Activated CD8-positive, alpha-beta T cell treated with anti-CD3 and anti-CD28 coated beads for 36 hours (primary cell): ENCODE data around the gene PRR32. TPM values are rescaled to one million over a fixed set of nuclear protein-coding genes. Genes with fewer than 3 reads are reported as not detected.

Experiments used
- ATAC-seq: fragments of 200-7000 bp; cut with Tn5 transposase; one replicate; pipeline ENCODE4 v1.10.0; 2021; ENCODE audit warnings: mild to moderate bottlenecking, moderate library complexity
- CTCF ChIA-PET: fragments of 350-600 bp; sonication (Branson Sonifier 250); formaldehyde crosslinking; loops from one replicate; lab custom pipeline; 2021; ENCODE audit warnings: antibody characterized with exemption; lab: Charles Lee
- POLR2A ChIA-PET: fragments of 350-600 bp; sonication (Branson Sonifier 250); formaldehyde crosslinking; loops from one replicate; lab custom pipeline; 2021; ENCODE audit warnings: antibody characterized with exemption; lab: Charles Lee
- DNase-seq: peaks from one replicate; pipeline ENCODE4 v3.0.0-alpha.2; 2020
- H3K27ac Mint-ChIP-seq: one replicate; pipeline ENCODE4 v1.8.0; 2021; ENCODE audit warnings: mild to moderate bottlenecking, mixed read lengths
- H3K27me3 Mint-ChIP-seq: one replicate; pipeline ENCODE4 v1.8.0; 2021; ENCODE audit warnings: mixed read lengths
- H3K36me3 Mint-ChIP-seq: one replicate; pipeline ENCODE4 v1.8.0; 2021; ENCODE audit warnings: low read depth, mixed read lengths
- H3K4me1 Mint-ChIP-seq: one replicate; pipeline ENCODE4 v1.8.0; 2021; ENCODE audit warnings: low read depth, mixed read lengths
- H3K4me3 Mint-ChIP-seq: one replicate; pipeline ENCODE4 v1.8.0; 2021; ENCODE audit warnings: mild to moderate bottlenecking, moderate library complexity, mixed read lengths
- H3K9me3 Mint-ChIP-seq: one replicate; pipeline ENCODE4 v1.8.0; 2021; ENCODE audit warnings: mixed read lengths
- CTCF ChIP-seq: fragments of 200-600 bp; IDR thresholded peaks from one replicate; pipeline ENCODE4 v1.8.0; 2022; ENCODE audit warnings: antibody characterized with exemption, mild to moderate bottlenecking
- intact Hi-C: fragments of 100-400 bp; cut with micrococcal nuclease; formaldehyde crosslinking; loops from one replicate; pipeline ENCODE4 v1.10.0; 2022
- total RNA-seq, 2 experiments: library from RNA; stranded (reverse); gene quantifications; one replicate each; pipeline ENCODE4 v1.2.3, GENCODE V29; 2021

PRR32 gene
- total RNA-seq, 2 experiments from 2014 or later, result not detected

GRCh38 chrX:126847143-126847542 lies 27.6 kb downstream of the PRR32 start:
- no peak overlapping the region for H3K27ac Mint-ChIP-seq
- peaks cover 5% of the 10 kb centered on the region for H3K9me3 Mint-ChIP-seq
- no peaks in the 10 kb centered on the region for H3K36me3 Mint-ChIP-seq
- no peak overlapping the region for H3K4me3 Mint-ChIP-seq
- no peaks in the 10 kb centered on the region for H3K4me1 Mint-ChIP-seq
- ChIA-PET POLR2A (no interaction called here), CTCF (no interaction called here)
- ATAC-seq (no peak), DNase-seq (no peak)
- intact Hi-C loops, result no loop called here
- no peaks in the 10 kb centered on the region for H3K27me3 Mint-ChIP-seq
- no peak for TF ChIP-seq CTCF

- H3K4me1 Mint-ChIP-seq, result no peaks in the 10 kb centered on the region
- no peak overlapping the region for H3K4me3 Mint-ChIP-seq
- ATAC-seq, result no peak
Measured at GRCh38 chrX:126855839-126856524, 36.5 kb downstream of the PRR32 start.

More at GRCh38 chrX:126855839-126856524, 36.5 kb downstream of the PRR32 start:
- Mint-ChIP-seq H3K27me3 (no peaks in the 10 kb centered on the region), H3K9me3 (peaks cover 2% of the 10 kb centered on the region), H3K27ac (no peak overlapping the region), H3K36me3 (no peaks in the 10 kb centered on the region)
- ChIA-PET CTCF (no interaction called here), POLR2A (no interaction called here)
- intact Hi-C loops, result no loop called here
- DNase-seq, result no peak
- TF ChIP-seq CTCF, result no peak
